Measurements from ENCODE around the gene OR52N5. TPM values are rescaled to one million over a fixed set of nuclear protein-coding genes. Genes with fewer than 3 reads are reported as not detected.

The OR52N5 gene
- not detected for total RNA-seq

GRCh38 chr11:5783255-5783654 is at the start of gene OR52N5:
Gene OR52N5, minus strand, starts transcription at chr11:5783355. Its CDS starts 4,721 bp downstream, at chr11:5778634.
- intact Hi-C loops (cut with micrococcal nuclease): no loop called here
- peaks cover 2% of the 10 kb centered on the region for H3K27me3 Mint-ChIP-seq (ENCODE audit: low read depth)
- H3K4me1 Mint-ChIP-seq (ENCODE audit: low read depth): peaks cover 6% of the 10 kb centered on the region
- no peak within 1 kb of the TSS for H3K4me3 Mint-ChIP-seq
- DNase-seq: no peak
- no peaks in the 10 kb centered on the region for H3K9me3 Mint-ChIP-seq
- no peak within 1 kb of the TSS for H3K27ac Mint-ChIP-seq
- H3K36me3 Mint-ChIP-seq (ENCODE audit: low read depth): no peaks in the 10 kb centered on the region
- CTCF ChIA-PET: no interaction called here

- Mint-ChIP-seq H3K9me3 (no peaks in the 10 kb centered on the region), H3K4me1 (ENCODE audit: low read depth) (no peaks in the 10 kb centered on the region), H3K27me3 (ENCODE audit: low read depth) (peaks cover 8% of the 10 kb centered on the region), H3K36me3 (ENCODE audit: low read depth) (no peaks in the 10 kb centered on the region), H3K4me3 (no peak overlapping the region), H3K27ac (no peak overlapping the region)
- DNase-seq: no peak
- CTCF ChIA-PET: no interaction called here
- intact Hi-C loops (cut with micrococcal nuclease): no loop called here
Measured at GRCh38 chr11:5831196-5831829, 48.2 kb upstream of the OR52N5 start.

- no peaks in the 10 kb centered on the region for H3K36me3 Mint-ChIP-seq (ENCODE audit: low read depth)
- H3K9me3 Mint-ChIP-seq: no peaks in the 10 kb centered on the region
- H3K27me3 Mint-ChIP-seq (ENCODE audit: low read depth): peaks cover 3% of the 10 kb centered on the region
- CTCF ChIA-PET: interaction anchor here (1.3 kb wide), 1 partner anchor 73 kb away, joined by 5 read pairs; no protein-coding TSS in a partner anchor
- peak overlapping the region; percentile 51 for H3K27ac Mint-ChIP-seq
- intact Hi-C loops (cut with micrococcal nuclease): loop anchor here (5.0 kb wide), 1 partner anchor 419 kb away; the partner anchor contains the start of gene CNGA4
- DNase-seq: no peak
- H3K4me3 Mint-ChIP-seq: peak overlapping the region; percentile 44
- H3K4me1 Mint-ChIP-seq (ENCODE audit: low read depth): peaks cover 12% of the 10 kb centered on the region
Measured at GRCh38 chr11:5818245-5818886, 35.2 kb upstream of the OR52N5 start.

- Mint-ChIP-seq H3K4me3 (no peak overlapping the region), H3K27me3 (ENCODE audit: low read depth) (no peaks in the 10 kb centered on the region), H3K4me1 (ENCODE audit: low read depth) (peaks cover 12% of the 10 kb centered on the region), H3K9me3 (no peaks in the 10 kb centered on the region), H3K36me3 (ENCODE audit: low read depth) (no peaks in the 10 kb centered on the region), H3K27ac (no peak overlapping the region)
- intact Hi-C loops (cut with micrococcal nuclease): loop anchor here (5.0 kb wide), 1 partner anchor 422 kb away; the partner anchor contains the start of gene CNGA4
- no peak for DNase-seq
- CTCF ChIA-PET: no interaction called here
Measured at GRCh38 chr11:5815534-5815933, 32.4 kb upstream of the OR52N5 start.

GRCh38 chr11:5809905-5810795 is 27.0 kb upstream of the OR52N5 start:
- no peaks in the 10 kb centered on the region for H3K36me3 Mint-ChIP-seq (ENCODE audit: low read depth)
- no peak overlapping the region for H3K4me3 Mint-ChIP-seq
- CTCF ChIA-PET: interaction anchor here (0.7 to 3.3 kb wide), 14 partner anchors 13 to 1163 kb away, joined by 3 to 10 read pairs (median 3); partner anchors contain the start of genes TRIM22 and TRIM5
- no peaks in the 10 kb centered on the region for H3K9me3 Mint-ChIP-seq
- H3K4me1 Mint-ChIP-seq (ENCODE audit: low read depth): peaks cover 8% of the 10 kb centered on the region
- H3K27ac Mint-ChIP-seq: peak overlapping the region; percentile 39
- DNase-seq: no peak
- peaks cover 3% of the 10 kb centered on the region for H3K27me3 Mint-ChIP-seq (ENCODE audit: low read depth)
- intact Hi-C loops (cut with micrococcal nuclease): loop anchor here (1.0 to 10.0 kb wide), 5 partner anchors 81 to 1205 kb away; partner anchors contain the start of genes OR51D1, OR51M1, TRIM34 and TRIM68

GRCh38 chr11:5809122-5809519 is 26.0 kb upstream of the OR52N5 start:
- H3K36me3 Mint-ChIP-seq (ENCODE audit: low read depth): peaks cover 3% of the 10 kb centered on the region
- DNase-seq: peak; percentile 52
- CTCF ChIA-PET: interaction anchor here (0.6 to 3.3 kb wide), 13 partner anchors 14 to 544 kb away, joined by 3 to 10 read pairs (median 3); partner anchors contain the start of genes TRIM22 and TRIM5
- H3K4me1 Mint-ChIP-seq (ENCODE audit: low read depth): peaks cover 8% of the 10 kb centered on the region
- intact Hi-C loops (cut with micrococcal nuclease): loop anchor here (1.0 to 10.0 kb wide), 5 partner anchors 82 to 1204 kb away; partner anchors contain the start of genes OR51D1, OR51M1, TRIM34 and TRIM68
- H3K4me3 Mint-ChIP-seq: peak overlapping the region; percentile 89
- H3K27ac Mint-ChIP-seq: peak overlapping the region; percentile 48
- peaks cover 5% of the 10 kb centered on the region for H3K9me3 Mint-ChIP-seq
- peaks cover 5% of the 10 kb centered on the region for H3K27me3 Mint-ChIP-seq (ENCODE audit: low read depth)

- peak within 1 kb of the TSS; percentile 67 for H3K27ac Mint-ChIP-seq
- peaks cover 5% of the 10 kb centered on the region for H3K27me3 Mint-ChIP-seq (ENCODE audit: low read depth)
- CTCF ChIA-PET: interaction anchor here (0.9 to 3.3 kb wide), 5 partner anchors 15 to 207 kb away, joined by 3 to 7 read pairs (median 4); partner anchors contain the start of gene TRIM5
Measured at GRCh38 chr11:5808500-5809121, 25.5 kb upstream of the OR52N5 start, which contains the start of gene OR52N2. Gene OR52N2, plus strand, starts transcription at chr11:5808924. Its CDS starts 11,412 bp downstream, at chr11:5820336.

GRCh38 chr11:5807580-5807979 is 24.4 kb upstream of the OR52N5 start:
- Mint-ChIP-seq H3K4me1 (ENCODE audit: low read depth) (peaks cover 8% of the 10 kb centered on the region), H3K36me3 (ENCODE audit: low read depth) (peaks cover 6% of the 10 kb centered on the region), H3K9me3 (peaks cover 16% of the 10 kb centered on the region), H3K27ac (no peak overlapping the region), H3K27me3 (ENCODE audit: low read depth) (peaks cover 11% of the 10 kb centered on the region), H3K4me3 (peak overlapping the region; percentile 40)
- CTCF ChIA-PET: interaction anchor here (0.6 to 1.1 kb wide), 5 partner anchors 123 to 1056 kb away, joined by 3 to 7 read pairs (median 3); partner anchors contain the start of gene TRIM5
- DNase-seq: peak; percentile 8
- intact Hi-C loops (cut with micrococcal nuclease): loop anchor here (5.0 to 10.0 kb wide), 2 partner anchors 425 to 1203 kb away; partner anchors contain the start of genes OR51M1 and TRIM68

More at GRCh38 chr11:5808500-5809121, 25.5 kb upstream of the OR52N5 start, which contains the start of gene OR52N2:
- Mint-ChIP-seq H3K36me3 (ENCODE audit: low read depth) (peaks cover 3% of the 10 kb centered on the region), H3K4me1 (ENCODE audit: low read depth) (peaks cover 8% of the 10 kb centered on the region), H3K4me3 (peak within 1 kb of the TSS; percentile 89), H3K9me3 (peaks cover 10% of the 10 kb centered on the region)
- intact Hi-C loops (cut with micrococcal nuclease): loop anchor here (1.0 to 10.0 kb wide), 10 partner anchors 83 to 1621 kb away; partner anchors contain the start of genes OR51D1, OR51M1, TRIM34 and TRIM68
- DNase-seq: peak; percentile 86

GRCh38 chr11:5803982-5804381 is 20.8 kb upstream of the OR52N5 start:
- Mint-ChIP-seq H3K9me3 (peaks cover 16% of the 10 kb centered on the region), H3K4me1 (ENCODE audit: low read depth) (no peaks in the 10 kb centered on the region), H3K36me3 (ENCODE audit: low read depth) (peaks cover 6% of the 10 kb centered on the region), H3K4me3 (no peak overlapping the region), H3K27me3 (ENCODE audit: low read depth) (peaks cover 14% of the 10 kb centered on the region), H3K27ac (no peak overlapping the region)
- CTCF ChIA-PET: no interaction called here
- no peak for DNase-seq
- intact Hi-C loops (cut with micrococcal nuclease): loop anchor here (10.0 kb wide), 1 partner anchor 1199 kb away; the partner anchor contains the start of gene TRIM68

GRCh38 chr11:5796541-5796940 is 13.4 kb upstream of the OR52N5 start:
- CTCF ChIA-PET: no interaction called here
- Mint-ChIP-seq H3K4me1 (ENCODE audit: low read depth) (no peaks in the 10 kb centered on the region), H3K36me3 (ENCODE audit: low read depth) (no peaks in the 10 kb centered on the region), H3K4me3 (no peak overlapping the region), H3K27me3 (ENCODE audit: low read depth) (peaks cover 10% of the 10 kb centered on the region), H3K27ac (no peak overlapping the region), H3K9me3 (no peaks in the 10 kb centered on the region)
- intact Hi-C loops (cut with micrococcal nuclease): no loop called here
- no peak for DNase-seq

- intact Hi-C loops (cut with micrococcal nuclease): no loop called here
- Mint-ChIP-seq H3K36me3 (ENCODE audit: low read depth) (no peaks in the 10 kb centered on the region), H3K27me3 (ENCODE audit: low read depth) (peaks cover 4% of the 10 kb centered on the region), H3K4me1 (ENCODE audit: low read depth) (no peaks in the 10 kb centered on the region), H3K27ac (no peak within 1 kb of the TSS), H3K4me3 (no peak within 1 kb of the TSS), H3K9me3 (no peaks in the 10 kb centered on the region)
- DNase-seq: no peak
- CTCF ChIA-PET: no interaction called here
Measured at GRCh38 chr11:5791165-5791564, 8.0 kb upstream of the OR52N5 start, which contains the start of gene OR52N1. Gene OR52N1, minus strand, starts transcription at chr11:5791265. Its CDS starts 2,449 bp downstream, at chr11:5788816.
